D721Med (cell line): ENCODE measurements around the gene RGL2.
"Not testable (repeated sequence)": the region's sequence is repeated elsewhere in the genome, so short reads cannot be mapped to it uniquely, and the experiment has no call there.

Experiments
- DNase-seq: peaks from one replicate; pipeline ENCODE4 v3.0.0; 2011; ENCODE audit warnings: low spot score; ENCODE audit not compliant: insufficient read length
- FAIRE-seq: peaks from 2 replicates; lab custom pipeline; 2011; peaks lifted over from hg19 to GRCh38; lab: Jason Lieb, UNC
- CTCF ChIP-seq: IDR thresholded peaks from 2 replicates; pipeline ENCODE4 v1.5.1; 2012; ENCODE audit warnings: mild to moderate bottlenecking, control low read depth; ENCODE audit not compliant: insufficient read depth; ENCODE audit errors: missing control alignments

RGL2 gene

DNA sequence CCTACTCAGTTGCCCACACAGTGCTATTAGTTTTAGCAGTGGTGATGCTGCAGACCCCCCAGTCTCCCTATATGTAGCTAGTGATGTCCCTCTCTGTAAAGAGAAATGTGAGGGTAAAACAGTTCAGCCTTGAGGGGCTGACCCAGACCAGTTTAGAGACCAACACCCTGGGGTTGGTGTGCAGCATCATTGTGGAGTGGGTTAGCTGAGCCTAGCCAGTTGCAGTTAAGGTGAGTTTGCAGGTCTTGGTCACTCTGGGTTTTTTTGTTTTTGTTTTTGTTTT lies 22.2 kb downstream of the RGL2 start:
- DNase-seq (no peak), FAIRE-seq (no peak)
- no peak for TF ChIP-seq CTCF

GRCh38 chr6:33275795-33276580 lies 22.8 kb downstream of the RGL2 start:
- not testable (repeated sequence) for FAIRE-seq, DNase-seq

DNA sequence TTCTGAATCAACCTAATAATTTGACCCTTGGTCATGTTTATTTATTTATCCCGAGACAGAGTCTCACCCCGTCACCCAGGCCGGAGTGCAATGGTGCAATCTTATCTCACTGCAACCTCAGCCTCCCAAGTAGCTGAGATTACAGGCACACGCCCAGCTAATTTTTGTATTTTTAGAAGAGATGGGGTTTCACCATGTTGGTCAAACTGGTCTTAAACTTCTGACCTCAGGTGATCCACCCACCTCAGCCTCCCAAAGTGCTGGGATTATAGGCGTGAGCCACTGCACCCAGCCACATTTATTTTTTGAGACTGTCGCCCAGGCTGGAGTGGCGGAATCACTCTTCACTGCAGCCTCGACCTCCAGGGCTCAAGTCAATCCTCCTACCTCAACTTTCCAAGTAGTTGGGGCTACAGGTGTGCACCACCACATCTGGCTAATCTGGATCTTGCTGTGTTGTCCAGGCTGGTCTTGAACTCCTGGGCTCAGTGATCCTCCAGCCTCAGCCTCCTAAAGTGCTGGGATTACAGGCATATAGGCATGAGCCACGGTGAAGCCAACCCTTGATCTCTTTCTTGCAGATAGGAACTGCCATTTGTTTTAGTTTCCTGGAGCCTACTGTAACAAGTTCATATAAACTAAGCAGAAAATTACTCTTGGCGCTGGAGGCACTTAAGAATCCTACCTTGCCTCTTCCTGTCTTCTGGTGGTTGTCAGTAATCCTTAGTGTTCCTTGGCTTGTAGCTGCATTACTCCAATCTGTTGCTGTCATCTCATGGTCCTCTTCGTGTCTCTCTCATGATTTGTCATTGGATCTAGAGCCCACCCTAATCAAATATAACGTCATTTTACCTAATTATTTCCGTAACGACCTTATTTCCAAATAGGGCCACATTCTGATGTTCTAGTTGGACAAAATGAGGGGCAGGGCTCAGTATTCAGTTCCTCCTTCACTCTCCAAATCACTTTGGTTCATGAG lies 24.5 kb downstream of the RGL2 start:
- no peak for TF ChIP-seq CTCF
- no peak for FAIRE-seq
- DNase-seq, result no peak

- FAIRE-seq (no peak), DNase-seq (no peak)
- TF ChIP-seq CTCF, result no peak
These were observed 25.4 kb downstream of the RGL2 start for GRCh38 chr6:33273129-33273923.

DNA sequence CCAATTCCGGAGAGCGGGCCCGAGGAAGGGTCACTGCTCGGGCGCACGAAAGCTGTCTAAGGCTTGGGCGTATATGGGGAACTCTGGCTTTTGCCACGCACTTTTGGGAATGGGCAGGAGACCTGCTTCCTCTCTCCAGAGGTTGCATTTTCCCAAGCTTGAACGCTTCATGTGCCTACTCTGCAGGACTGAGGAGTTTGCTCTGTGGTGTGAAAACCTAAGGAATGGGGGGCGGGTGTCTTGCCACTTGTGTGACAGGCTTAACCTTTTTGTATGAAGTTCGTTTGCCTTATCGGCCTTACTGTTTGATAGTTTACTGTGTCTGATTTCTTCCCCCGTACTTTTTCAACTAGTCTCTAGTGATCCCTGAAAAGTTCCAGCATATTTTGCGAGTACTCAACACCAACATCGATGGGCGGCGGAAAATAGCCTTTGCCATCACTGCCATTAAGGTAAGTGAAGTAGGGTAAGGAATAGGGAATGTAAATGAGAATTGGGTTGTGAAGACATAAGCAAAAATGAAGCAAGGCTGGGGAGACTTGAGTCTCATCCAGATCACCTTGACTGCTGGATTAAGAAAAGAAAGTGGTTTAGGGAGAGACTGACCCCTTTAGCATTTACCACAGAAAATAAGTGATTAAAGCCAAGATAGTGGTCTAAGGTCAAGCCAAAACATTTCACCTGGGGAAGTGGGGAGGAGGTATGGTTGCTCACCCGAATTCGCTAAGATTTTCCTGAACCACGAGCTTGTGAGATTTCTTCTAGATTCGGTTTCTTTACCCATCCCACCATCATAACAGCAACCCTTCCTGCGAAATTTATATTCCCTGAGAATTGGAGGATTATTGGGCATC lies 26.2 kb downstream of the RGL2 start:
- no peak for FAIRE-seq
- no peak for TF ChIP-seq CTCF
- DNase-seq, result no peak

GRCh38 chr6:33271468-33272274 lies 27.1 kb downstream of the RGL2 start, which contains the start of the genes RPS18 and VPS52:
Gene RPS18 (plus strand): TSS chr6:33272075. CDS start chr6:33272120, 45 bp downstream.
Gene VPS52 (minus strand): TSS chr6:33271876. CDS start chr6:33271675, 201 bp downstream.
- peak; percentile 71 for DNase-seq
- no peak for FAIRE-seq
- TF ChIP-seq CTCF, result no peak
